Fibroblast of mammary gland (primary cell): Measurements from ENCODE around the gene TECTB.

Experiments used
- DNase-seq: peaks from one replicate; pipeline ENCODE4 v3.0.0-alpha.2; 2010; ENCODE audit warnings: low read depth
- H3K4me3 ChIP-seq: 2 replicates; pipeline ENCODE4 v1.5.1; 2011; ENCODE audit warnings: low read depth, mild to moderate bottlenecking, low read length, moderate library complexity; ENCODE audit not compliant: control insufficient read depth
- TF ChIP-seq, protein P1 (sequence below): conservative IDR thresholded peaks from 2 replicates; pipeline ENCODE4 v1.5.1; 2011; ENCODE audit warnings: low read depth, low read length, inconsistent platforms; ENCODE audit not compliant: control insufficient read depth, insufficient read depth

Gene TECTB

DNA sequence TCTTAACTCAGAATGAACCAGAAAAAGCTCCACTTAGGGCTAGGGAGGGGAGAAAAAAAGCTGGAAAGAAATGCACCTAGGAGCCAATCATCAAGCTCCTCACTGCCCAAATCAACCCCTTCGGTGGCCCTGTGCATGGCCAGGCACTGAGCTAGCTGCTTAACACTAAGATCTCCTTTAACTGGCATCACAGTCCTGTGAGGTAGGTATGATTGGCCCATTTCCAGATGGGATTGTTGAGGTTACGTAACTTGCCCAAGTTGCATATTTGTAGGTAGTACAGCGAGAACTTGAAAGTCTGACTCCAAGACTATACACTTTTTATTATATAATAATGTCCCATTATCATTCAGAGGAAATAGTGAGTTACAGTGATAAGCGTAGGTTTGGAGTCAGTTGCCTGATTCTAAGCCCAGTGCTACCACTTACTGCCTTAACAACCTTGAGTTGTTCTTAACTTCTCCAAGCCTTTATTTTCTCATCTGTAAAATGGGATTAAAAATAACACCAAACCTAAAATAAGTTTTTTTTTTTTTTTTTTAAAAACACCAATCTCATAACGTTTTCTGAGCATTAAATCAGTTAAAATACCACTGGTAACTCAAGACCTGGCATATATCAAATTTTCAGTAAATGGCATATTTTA is 53.5 kb downstream of the TECTB start:
- TF ChIP-seq, protein P1, sequence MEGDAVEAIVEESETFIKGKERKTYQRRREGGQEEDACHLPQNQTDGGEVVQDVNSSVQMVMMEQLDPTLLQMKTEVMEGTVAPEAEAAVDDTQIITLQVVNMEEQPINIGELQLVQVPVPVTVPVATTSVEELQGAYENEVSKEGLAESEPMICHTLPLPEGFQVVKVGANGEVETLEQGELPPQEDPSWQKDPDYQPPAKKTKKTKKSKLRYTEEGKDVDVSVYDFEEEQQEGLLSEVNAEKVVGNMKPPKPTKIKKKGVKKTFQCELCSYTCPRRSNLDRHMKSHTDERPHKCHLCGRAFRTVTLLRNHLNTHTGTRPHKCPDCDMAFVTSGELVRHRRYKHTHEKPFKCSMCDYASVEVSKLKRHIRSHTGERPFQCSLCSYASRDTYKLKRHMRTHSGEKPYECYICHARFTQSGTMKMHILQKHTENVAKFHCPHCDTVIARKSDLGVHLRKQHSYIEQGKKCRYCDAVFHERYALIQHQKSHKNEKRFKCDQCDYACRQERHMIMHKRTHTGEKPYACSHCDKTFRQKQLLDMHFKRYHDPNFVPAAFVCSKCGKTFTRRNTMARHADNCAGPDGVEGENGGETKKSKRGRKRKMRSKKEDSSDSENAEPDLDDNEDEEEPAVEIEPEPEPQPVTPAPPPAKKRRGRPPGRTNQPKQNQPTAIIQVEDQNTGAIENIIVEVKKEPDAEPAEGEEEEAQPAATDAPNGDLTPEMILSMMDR, result no peak
- DNase-seq, result no peak

DNA sequence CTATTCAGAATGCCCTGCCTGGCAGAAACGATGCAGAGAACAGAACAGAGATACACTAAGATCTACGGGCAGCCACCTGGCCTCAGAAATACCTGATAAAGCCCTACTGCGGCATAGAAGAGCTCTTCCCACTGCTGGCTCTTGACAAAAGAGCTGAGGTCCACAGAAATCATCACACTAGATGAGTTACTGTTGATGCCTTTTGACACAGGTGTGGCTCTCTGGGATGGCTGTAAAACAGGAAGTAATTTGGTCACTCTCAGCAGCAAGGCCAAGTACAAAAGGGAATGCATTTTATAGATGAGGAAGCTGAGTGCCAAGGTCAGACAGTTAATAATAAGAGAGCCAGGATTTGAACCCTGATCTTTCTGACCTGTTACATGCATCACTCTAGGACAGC is 55.8 kb downstream of the TECTB start:
- TF ChIP-seq, protein P1, result no peak
- H3K4me3 ChIP-seq, result no peak overlapping the region
- no peak for DNase-seq

More for the DNA sequence above, 53.5 kb downstream of the TECTB start:
- H3K4me3 ChIP-seq, result no peak overlapping the region

DNA sequence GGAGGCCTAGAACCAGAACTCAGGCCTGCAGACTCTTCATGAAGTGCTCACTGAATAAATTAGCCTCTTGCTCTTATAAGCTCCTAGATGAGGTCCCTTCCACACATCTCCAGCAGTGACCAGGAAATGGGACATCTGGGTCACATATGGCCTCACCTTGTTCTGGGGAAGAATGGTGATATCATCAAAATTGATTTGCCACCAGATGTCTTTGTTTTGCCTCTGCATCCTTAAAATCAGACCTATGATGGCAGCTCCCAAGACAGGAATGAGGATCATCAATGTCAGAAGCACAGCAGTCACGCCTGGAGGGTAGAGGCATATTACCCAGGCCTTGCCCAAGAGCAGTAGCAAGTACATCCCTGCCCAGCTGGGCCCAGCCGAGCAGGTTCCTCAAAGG is 57.4 kb downstream of the TECTB start:
- no peak for DNase-seq
- H3K4me3 ChIP-seq, result no peak overlapping the region
- TF ChIP-seq, protein P1, result no peak

DNA sequence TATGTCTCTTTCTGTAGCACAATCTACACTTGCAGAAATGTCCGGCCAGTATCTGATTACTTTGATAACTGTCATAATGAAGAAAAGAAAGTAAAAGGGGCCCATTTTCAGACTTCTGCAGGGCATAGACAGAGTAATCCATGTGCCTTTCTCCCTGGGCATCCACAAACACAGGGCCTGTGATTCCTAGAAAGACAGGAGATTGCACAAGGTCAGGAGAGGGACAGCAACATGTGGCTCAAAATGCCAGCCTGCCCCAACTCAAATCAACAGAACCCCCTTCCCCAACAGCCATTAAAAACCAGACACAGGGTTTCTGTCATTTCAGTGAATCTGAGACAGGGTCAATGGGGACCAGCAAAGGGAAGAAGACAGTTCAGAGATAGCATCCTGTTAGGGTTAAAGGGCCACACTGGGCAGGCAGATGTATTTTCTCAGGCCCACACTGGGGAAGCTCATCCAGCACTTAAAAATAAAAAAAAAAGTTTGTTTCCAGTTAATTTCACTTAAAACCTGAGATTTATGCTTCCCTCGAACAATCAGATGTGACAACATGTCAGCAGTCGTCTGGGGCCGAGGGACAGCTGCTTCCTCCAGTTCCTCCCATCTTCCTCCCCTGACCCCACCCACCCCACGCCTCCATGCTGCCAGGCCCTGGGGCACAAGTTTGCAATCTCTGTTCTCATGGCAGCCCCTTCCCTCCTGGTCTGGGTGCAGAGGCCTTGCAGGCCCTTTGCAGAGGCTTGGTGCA is 60.0 kb downstream of the TECTB start:
- H3K4me3 ChIP-seq, result no peak overlapping the region
- DNase-seq, result no peak
- TF ChIP-seq, protein P1, result no peak

DNA sequence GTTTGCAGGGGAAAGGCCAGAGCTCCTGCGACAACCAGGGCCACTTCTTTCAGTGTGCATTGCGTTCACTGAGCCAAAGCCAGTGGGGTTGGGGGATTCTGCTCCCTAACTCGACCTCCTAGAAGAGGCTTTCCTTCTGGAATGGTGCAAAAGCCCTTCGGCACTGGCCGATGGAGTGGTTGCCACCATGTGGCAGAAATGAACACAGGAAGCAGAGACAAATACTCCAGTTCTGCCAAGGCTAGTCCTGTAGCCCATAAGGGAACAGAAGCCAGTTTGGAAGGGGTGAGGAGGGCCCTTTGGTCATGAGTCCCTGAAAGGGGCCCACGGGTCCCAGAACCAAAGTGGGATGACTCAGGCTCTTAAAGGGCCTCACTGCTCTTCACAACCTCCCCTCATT is 61.1 kb downstream of the TECTB start:
- TF ChIP-seq, protein P1, result no peak
- H3K4me3 ChIP-seq, result no peak overlapping the region
- DNase-seq, result no peak

DNA sequence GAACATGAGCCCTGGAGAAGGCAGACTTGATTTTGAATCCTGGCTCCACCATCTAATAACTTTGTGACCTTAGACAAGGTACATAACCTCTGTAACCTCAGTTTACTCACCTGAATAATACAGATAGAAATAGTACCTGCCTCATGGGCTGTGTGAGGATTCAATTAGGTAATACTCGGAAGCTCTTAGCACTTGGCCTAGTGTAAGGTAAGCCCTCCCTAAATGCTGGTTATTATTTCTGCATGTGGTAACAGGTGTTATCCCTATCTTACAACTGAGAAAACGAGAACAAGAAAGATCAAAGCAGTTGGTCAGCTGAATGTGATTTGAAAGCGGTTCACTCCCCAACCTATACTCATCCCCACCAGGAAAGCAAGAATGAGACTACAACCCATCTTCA is 62.0 kb downstream of the TECTB start:
- TF ChIP-seq, protein P1, result no peak
- DNase-seq, result no peak
- H3K4me3 ChIP-seq, result no peak overlapping the region
